ENCODE results near the gene EMC6.

GRCh38 chr17:3679531-3680126, 11.0 kb downstream of the EMC6 start:
- TF ChIP-seq ZNF274 (IDR thresholded peaks at IDR 0.05; ENCODE audit: low read depth, low read length) (no peak), SUZ12 (IDR thresholded peaks at IDR 0.05; ENCODE audit: extremely low read depth, insufficient read depth, insufficient read length) (no peak)

Data from NT2/D1 (cell line).